ENCODE data around the gene ZNF793.

Gene ZNF793

DNA sequence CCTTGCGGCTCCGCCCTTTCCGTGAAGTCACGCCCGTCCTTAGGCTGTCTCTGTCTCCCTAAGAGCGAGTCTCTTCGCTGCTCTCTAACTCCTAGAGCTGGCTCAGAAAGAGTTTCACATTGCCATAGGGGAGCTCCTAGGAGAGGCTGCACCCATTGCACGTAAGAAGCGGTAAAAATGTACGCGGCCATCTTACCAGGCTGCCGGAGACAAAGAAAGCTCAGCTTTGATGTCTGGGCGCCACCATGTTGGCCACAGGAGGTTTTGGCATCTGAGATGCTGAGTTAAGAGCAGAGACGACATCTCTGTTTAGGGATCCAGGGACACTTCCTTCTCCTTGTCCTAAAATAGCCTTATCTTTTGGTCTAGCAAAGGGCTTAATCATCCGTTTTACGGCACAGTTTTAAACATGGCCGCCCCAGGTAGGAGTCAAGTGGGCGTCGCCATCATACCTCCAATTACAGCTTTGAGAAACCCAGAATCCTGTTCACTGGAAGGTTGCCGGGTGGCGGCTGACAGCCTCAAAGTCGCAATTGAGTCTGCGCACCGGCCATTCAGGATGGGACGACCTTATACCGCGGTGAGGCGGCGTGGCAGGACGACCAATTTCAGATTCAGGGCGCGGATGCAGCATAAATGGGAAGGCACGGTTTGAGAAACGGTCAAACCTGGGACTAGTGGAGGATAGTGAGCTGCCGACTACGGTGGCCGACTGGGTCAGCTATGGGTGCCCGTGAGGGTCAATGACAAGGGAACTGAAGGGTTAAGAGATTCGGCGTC lies at the start of gene ZNF793:
ZNF793 (plus strand) TSS at position 553 of the 780 bp plus-strand sequence. CDS start 16,501 bp downstream, outside the sequence.
- DNase-seq (ENCODE audit: low read depth): peak; percentile 53

DNA sequence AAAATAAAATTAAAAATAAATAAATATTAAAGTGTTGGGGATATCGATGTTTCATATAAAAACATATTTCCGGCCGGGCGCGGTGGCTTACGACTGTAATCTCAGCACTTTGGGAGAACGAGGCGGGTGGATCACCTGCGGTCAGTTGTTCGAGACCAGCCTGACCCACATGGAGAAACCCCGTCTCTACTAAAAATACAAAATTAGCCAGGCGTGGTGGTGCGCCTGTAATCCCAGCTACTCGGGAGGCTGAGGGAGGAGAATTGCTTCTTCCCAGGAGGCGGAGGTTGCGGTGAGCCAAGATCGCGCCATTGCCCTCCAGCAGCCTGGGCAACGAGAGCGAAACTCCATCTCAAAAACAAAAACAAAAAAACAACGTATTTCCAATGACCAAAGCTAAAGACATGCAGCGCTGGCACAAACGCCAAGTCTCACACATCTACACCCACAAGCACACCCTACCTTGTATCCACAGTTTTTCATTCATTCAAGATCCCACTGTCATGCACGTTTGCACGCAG lies 40.4 kb upstream of the ZNF793 start:
- no peak for DNase-seq (ENCODE audit: low read depth)

DNA sequence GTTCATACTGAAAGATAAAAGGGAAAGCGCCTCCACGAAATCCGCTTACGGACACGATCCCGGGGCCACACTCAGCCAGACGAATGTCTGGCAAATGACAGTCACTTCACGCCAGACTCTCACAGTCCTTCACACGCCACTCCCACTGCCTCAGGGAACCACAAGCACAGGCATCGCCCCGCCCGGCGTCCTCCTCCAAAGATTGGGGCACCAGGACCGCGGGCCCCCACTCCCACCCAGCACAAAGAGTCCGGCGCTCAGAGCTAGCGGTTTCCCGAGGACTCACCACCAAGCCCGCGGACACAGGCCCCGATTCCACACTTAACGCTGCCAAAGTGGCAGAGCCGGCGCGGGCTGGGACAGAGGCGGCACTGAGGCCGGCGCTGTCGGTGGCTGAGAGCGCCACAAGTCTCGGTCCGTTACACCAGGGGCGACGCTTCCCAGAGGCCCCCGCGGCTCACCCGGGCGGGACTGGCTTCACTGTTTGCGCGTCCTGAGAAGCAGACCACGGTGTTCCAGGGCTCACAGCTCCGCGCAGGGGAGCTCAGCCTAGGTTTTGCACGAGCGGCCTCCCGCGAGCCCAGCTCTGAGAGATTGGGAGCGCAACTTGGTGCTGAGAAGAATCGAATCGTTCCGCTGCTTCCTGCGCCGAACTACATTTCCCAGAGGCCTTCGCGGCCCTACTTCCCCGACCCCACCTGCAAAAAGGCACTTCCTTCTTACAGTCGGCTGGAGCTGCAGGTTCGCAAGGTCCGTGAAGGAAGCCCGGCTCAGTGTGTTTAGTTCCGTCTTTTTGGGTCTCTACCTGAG lies 39.7 kb upstream of the ZNF793 start, which contains the start of gene ZNF569:
ZNF569 (minus strand) TSS at position 647 of the 810 bp plus-strand sequence. CDS start 22,523 bp downstream, outside the sequence.
- DNase-seq (ENCODE audit: low read depth): peak; percentile 77

DNA sequence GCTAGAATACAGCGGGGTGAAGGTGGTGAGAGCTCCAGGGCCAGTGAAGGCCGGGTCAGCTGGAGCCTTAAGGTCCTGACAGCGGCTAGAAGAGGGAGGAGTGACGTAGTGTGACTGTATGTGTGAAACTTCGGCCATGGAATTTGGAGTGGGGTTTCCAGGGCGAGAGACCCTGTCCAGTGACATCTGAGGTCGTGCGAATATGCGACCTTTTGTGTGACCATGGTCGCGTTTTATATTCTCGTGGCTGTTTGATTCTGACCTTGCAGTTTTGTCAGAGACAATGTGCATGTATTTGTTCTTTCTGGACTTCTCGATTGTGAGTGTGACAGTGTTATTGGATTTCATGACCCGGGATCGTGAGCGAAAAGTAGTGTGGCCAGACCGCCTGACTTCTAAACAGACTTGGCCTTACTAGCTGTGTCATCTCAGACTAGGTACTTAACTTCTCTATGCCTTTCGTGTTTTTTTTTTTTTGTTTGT lies 39.1 kb upstream of the ZNF793 start:
- no peak for DNase-seq (ENCODE audit: low read depth)

DNA sequence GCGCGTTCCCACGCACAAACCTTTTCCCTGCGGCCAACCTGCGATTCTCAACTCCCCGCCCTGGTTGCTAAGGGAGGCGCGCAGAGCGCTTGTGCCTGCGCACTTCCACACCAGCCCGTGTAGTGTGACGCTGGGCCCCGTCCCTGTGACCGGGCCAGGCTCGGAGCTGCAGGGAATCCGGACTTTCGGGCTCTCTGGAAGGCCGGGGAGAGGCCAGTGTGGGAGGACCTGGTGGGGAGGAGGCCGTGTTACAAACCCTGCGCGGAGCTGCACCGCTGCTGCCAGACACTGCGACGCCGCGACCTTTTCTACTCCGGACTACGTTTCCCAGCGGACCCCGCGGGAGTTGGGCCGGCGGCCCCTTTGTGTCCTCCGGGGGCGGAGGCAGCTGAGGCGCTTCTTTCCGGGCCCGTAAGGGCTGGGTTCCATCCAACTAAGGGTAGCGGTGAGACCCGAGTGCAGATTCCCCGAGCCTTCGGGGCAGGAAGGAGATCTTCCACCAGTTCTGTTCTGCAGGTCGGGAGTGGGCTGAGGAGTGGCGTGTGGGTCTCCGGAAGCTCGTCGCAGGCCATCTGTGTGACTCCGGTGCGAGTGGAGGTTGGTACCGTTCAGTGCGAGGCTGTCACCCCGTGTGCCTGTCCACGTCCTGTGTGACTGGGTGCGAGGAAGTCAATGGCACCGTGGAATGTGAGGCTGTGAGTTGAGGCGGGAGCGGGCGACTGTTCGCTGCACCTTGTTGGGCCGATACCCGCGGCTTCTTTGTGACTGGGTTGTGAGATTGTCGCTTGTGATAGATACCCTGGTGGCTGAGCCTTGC lies 37.6 kb upstream of the ZNF793 start, which contains the start of gene ZNF570:
ZNF570 (plus strand) TSS at position 396 of the 817 bp plus-strand sequence. CDS start 999 bp downstream, outside the sequence.
- DNase-seq (ENCODE audit: low read depth): peak; percentile 55

DNA sequence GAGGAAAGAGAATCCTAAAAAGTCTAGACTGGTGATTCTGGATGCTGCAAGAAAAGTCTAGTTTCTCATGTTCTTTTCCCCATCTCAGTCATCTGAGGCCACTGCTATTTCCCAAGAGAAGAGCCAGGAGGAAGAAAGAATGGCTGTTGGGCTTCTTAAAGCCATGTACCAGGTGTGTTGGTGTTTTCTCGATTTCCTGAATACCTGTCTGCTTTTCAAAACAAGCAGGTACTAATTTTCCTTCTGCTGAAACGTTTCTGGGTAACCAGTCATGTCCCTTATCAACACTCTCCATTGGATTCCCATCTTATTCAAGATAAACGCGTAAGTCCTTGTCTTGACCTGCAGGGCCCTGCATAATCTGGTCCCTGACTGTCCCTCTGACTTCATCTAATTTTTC lies 36.5 kb upstream of the ZNF793 start:
- DNase-seq (ENCODE audit: low read depth): no peak

DNA sequence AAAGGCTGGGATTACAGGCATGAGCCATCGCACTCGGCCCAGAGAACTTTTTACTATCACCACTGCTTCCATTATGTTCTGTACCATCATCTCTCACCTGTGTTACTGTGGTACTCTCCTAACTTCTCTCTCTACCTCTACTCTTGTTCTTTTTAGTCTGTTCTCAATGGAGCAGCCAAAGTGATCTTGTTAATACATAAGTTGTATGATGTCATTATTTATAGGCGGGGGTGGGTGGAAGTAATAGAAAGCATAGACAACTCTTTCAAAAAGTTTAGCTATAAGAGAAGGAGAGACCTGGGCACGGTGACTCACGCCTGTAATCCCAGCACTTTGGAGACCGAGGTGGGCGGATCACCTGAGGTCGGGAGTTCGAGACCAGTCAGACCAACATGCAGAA lies 34.6 kb upstream of the ZNF793 start:
- DNase-seq (ENCODE audit: low read depth): no peak

DNA sequence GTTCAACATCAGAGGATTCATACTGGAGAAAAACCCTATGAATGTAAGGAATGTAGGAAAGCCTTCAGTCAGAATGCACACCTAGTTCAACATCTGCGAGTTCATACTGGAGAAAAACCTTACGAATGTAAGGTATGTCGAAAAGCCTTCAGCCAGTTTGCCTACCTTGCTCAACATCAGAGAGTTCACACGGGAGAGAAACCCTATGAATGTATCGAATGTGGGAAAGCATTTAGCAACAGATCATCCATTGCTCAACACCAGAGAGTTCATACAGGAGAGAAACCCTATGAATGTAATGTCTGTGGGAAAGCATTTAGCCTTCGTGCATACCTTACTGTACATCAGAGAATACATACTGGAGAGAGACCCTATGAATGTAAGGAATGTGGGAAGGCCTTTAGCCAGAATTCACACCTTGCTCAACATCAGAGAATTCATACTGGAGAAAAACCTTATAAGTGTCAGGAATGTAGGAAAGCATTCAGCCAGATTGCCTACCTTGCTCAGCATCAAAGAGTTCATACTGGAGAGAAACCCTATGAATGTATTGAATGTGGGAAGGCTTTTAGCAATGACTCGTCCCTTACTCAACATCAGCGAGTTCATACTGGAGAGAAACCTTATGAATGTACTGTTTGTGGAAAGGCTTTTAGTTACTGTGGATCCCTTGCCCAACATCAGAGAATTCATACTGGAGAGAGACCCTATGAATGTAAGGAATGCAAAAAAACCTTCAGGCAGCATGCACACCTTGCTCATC lies 22.2 kb upstream of the ZNF793 start:
- no peak for DNase-seq (ENCODE audit: low read depth)

DNA sequence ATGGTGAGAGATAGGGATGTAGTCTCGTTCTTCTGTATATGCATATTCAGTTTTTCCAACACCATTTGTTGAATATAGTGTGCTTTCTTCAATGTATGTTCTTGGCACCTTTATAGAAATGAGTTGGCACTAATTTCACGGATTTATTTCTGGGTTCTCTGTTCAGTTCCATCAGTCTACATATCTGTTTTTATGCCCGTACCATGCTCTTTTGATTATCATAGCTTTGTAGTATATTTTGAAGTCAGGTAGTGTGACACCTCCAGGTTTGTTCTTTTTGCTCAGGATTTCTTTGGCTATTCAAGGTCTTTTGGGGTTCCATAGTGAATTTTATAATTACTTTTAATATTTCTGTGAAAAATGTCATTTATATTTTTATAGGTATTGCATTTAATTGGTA lies 14.5 kb upstream of the ZNF793 start:
- DNase-seq (ENCODE audit: low read depth): no peak

DNA sequence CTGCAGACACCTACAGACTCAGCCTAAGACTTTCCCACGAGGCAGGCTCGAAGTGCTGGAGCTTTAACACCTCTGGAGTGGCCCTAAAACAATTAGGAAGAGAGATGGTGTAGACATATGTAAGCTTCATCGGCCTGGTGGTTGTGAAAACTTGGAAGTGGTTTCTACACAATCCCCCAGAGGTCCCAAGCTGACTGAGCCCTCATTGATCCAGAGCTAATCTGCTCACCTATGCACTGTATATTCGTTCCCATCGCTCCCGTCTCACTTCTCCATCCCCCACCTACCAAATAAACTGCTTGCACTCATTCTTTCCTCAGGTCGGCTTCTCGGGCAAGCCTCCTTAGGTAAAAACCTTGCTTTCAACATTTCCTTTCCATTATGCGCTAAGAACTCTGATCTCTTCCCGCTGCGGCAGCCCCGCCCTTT lies 767 bp upstream of the ZNF793 start:
- DNase-seq (ENCODE audit: low read depth): no peak

DNA sequence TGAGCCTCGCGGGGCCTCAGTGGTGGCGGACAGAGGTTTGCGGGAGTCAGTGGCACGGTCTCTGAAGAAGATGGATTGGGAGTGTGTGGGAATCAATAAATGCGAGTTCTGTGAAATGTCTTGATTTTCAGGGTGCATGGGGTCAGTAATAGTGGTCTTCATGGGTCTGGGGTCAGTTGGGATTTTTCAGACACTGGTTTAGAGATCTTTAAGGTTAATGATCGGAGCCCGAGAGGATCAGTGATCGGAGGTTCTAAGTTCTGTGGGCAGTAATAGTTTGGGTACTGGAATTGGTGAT lies 377 bp downstream of the ZNF793 start:
- DNase-seq (ENCODE audit: low read depth): no peak

DNA sequence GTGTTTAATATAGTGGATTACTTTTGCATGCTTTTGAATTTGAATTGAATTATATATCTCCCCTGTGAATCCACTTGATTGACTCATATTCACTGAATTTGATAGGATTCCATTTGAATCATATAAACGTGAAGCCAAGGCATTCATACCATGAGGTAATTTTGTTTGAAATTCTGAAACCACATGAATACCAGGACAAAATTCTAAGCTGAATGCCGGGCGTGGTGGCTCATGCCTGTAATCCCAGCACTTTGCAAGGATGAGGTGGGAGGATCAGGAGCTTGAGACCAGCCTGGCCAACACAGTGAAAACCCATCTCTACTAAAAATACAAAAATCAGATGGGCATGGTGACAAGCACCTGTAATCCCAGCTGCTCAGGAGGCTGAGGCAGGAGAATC lies 4.4 kb downstream of the ZNF793 start:
- no peak for DNase-seq (ENCODE audit: low read depth)

DNA sequence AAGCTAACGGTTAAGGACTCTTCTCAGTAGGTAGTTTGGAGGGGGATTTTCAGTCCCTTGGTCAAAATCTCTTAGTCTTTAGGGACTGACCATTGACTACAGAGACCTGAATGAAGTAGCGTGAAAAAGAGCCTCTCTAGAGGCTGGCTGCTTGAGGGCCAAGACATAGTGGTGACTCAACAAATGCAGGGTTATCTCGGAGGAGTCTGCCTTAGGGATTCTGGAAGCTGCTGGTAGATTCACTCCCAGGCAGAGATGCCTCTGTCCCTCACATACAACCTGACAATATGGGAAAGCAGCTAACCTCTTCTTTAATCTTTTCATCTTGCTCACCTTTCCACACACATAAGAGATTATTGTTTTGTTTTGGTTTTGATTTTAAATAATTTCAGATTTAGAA lies 5.1 kb downstream of the ZNF793 start:
- no peak for DNase-seq (ENCODE audit: low read depth)

DNA sequence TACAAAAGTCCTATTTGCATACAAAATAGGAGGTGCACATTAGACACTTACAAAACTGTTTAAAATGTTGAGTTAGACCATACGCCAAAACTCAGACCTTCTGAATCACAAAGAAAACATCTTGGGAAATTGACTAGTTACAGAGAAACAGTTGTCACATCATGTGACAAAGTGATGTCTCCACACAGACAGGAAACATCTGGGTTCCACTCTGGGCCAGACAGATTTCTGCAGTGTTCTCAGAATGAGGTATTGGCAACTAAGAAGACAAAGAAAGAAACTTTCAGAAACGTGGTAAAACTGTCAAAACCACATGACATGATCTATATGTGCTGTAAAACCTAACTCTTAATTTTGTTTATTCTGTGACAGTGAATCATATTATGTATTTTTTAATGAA lies 6.7 kb downstream of the ZNF793 start:
- DNase-seq (ENCODE audit: low read depth): no peak

DNA sequence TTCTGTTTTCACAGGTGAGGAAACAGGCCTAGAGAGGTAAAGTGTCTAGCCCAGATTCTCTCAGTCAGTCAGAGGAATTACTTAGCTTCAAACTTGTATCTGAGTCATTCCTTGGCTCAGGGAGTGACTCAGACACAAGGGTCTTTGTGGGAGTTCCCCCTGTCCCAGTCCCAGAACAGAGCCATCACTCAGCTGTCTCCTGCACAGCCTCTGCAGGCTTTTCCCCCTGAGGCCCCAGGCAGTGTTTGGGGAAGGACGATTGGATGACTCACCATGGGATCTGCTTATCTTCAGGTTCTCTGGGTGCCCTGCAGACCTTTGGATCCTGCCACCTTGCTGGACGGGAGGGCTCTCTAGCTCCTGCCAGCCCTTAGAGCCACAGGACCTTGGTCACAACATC lies 13.2 kb downstream of the ZNF793 start:
- DNase-seq (ENCODE audit: low read depth): no peak

DNA sequence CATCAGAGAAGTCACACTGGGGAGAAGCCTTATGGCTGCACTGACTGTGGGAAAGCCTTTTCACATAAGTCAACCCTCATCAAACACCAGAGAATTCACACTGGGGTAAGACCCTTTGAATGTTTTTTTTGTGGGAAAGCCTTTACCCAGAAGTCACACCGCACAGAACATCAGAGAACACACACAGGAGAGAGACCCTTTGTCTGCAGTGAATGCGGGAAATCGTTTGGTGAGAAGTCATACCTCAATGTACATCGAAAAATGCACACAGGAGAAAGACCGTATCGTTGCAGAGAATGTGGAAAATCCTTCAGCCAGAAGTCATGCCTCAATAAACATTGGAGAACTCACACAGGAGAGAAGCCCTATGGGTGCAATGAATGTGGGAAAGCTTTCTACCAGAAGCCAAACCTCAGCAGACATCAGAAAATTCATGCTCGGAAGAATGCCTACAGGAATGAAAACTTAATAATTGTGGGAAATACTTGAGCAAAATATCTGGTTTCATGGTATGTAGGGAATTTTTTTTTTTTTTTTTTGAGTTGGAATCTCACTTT lies 30.7 kb downstream of the ZNF793 start:
- DNase-seq (ENCODE audit: low read depth): no peak

DNA sequence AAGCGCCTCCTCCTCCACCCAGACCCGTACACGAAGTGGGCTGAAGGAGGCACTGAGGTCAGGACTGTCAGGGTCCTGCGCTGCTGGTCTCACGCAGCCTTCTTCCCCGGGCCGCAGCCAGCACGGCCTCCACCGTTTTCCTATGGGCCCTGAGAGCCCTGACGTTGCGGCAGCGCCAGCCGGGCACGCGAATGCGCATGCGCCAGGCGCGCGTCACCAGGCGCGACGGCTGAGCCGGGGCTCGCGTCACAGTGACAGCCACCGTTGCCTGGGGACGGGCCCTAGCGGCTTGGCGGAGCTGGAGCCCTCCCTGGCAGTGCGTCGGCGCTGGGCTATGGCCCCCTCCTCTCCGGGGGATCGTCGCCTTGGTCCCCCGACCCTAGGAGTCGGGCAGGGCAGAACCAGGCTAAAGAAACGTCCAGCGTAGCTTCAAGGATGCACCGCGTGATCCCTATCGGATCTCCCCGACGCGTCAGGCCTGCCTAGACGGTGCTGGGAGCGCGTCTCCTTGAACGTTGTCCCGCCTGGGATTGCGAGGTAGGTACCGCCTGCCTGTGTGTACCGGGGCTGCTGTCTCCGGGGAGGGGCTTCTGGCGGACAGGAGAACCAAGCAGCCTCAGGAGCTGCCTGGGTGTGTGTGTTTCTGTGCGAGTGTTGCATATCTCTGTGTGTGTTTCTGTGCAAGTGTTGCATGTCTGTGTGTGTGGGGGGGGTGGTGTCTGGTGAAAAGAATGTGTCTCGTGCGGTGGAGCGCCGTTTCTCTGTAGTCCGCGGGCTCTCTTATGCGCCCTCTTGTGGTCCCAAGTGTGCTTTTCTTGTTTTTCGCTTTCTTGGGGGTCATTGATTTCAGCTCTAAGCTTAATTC lies 44.6 kb downstream of the ZNF793 start:
- peak; percentile 11 for DNase-seq (ENCODE audit: low read depth)

DNA sequence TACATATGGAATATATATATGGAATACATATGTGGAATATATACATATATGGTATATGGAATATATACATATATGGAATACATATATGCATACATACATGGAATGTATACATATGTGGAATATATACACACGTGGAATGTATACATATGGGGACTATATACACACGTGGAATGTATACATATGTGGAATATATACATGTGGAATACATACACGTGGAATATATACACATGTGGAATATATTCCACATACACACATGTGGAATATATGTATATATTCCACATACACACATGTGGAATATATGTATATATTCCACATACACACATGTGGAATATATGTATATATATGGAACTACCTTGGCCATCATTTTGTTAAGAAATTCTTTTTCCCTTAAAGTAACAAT lies 56.8 kb downstream of the ZNF793 start:
- no peak for DNase-seq (ENCODE audit: low read depth)

DNA sequence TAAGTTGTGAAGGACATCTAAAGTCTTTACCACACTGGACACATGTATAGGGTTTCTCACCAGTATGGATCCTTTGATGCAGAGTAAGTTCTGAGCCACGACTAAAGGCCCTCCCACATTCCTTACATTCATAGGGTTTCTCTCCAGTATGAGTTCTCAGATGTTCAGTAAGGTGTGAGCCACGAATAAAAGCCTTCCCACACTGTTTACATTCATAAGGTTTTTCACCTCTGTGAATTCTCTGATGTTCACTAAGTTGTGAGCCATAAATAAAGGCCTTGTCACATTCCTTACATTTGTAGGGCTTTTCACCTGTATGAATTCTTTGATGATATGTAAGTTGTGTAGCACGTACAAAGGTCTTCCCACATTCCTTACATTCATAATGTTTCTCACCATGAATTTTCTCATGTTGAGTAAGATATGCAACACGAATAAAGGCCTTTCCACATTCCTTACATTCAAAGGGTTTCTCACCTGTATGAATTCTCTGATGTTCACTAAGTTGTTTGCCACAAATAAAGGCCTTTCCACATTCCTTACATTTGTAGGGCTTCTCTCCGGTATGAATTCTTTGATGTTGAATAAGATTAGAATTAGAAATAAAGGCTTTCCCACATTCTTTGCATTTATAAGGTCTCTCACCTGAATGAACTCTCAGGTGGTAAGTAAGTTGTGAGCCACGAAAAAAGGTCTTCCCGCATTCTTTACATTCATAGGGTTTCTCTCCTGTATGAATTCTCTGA lies 58.1 kb downstream of the ZNF793 start:
- no peak for DNase-seq (ENCODE audit: low read depth)
